ENCODE data around the gene DUSP9.

The DUSP9 gene

GRCh38 chrX:153647461-153648357, 706 bp downstream of the DUSP9 start:
- no peak for DNase-seq (ENCODE audit: low read depth in 2 of 3, low spot score in 2 of 3)

GRCh38 chrX:153648358-153649177, 1.6 kb downstream of the DUSP9 start:
- no peak for DNase-seq (ENCODE audit: low read depth in 2 of 3, low spot score in 2 of 3)

DNA sequence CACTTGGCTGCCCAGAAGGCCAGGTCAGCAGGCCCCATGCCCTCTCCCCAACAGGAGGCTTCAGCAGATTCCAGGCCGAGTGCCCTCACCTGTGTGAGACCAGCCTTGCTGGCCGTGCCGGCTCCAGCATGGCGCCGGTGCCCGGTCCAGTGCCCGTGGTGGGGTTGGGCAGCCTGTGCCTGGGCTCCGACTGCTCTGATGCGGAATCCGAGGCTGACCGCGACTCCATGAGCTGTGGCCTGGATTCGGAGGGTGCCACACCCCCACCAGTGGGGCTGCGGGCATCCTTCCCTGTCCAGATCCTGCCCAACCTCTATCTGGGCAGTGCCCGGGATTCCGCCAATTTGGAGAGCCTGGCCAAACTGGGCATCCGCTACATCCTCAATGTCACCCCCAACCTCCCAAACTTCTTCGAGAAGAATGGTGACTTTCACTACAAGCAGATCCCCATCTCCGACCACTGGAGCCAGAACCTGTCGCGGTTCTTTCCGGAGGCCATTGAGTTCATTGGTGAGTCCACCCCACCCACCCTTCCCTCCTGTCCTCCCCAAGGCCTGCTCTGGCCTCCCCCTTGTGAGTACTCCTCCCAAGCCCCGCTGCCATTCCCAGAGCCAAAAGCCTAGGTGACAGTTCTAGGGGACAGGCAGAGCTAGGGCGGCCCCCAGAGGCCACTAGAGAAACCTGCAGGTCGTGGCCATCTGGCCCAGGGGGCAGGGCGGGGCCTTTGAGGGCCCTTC, 2.3 kb downstream of the DUSP9 start:
- DNase-seq (ENCODE audit: low read depth in 2 of 3, low spot score in 2 of 3), result no peak

GRCh38 chrX:153649915-153650782, 3.1 kb downstream of the DUSP9 start:
- no peak for DNase-seq (ENCODE audit: low read depth in 2 of 3, low spot score in 2 of 3)

GRCh38 chrX:153650959-153651358, 4.0 kb downstream of the DUSP9 start:
- no peak for DNase-seq (ENCODE audit: low read depth in 2 of 3, low spot score in 2 of 3)

GRCh38 chrX:153651540-153652079, 4.6 kb downstream of the DUSP9 start:
- no peak for DNase-seq (ENCODE audit: low read depth in 2 of 3, low spot score in 2 of 3)

DNA sequence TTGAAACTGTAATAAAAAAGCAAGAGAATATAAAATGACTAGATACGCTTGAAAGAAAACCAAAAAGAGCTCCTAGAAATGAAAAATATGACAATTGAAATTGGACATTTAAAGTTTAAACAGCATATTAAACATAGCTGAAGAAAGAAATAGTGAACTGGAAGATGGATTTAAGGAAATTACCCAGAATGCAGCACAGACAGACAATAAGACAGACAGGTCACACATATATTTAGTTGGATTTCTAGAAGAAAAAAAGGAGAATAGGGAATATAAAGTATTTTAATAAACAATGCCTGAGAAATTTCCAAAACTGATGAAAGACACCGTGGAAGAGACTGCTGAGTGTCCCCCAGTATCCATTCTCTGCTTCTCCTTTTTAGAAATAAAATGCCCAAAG, 6.6 kb downstream of the DUSP9 start:
- no peak for DNase-seq (ENCODE audit: low read depth in 2 of 3, low spot score in 2 of 3)

DNA sequence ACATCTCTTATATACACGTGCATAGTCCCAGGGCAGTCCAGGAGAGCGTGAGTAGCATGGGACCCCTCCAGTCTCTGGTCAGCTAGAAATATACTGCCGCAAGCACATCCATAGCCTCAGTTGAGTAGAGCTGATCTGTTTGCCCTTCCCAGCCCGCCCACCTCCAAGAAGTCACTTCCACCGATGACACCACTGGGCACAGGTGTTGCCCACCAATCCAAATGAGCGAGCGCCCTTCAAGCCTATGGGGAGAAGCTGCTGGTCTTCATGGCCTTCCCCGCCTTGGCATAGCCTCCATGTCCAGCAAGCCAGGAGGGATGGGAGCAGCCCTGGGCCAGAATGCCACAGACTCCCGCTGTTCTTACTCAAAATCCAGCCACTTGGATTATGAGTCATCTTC, 10.2 kb downstream of the DUSP9 start:
- DNase-seq (ENCODE audit: low read depth in 2 of 3, low spot score in 2 of 3), result no peak

GRCh38 chrX:153659268-153659667, 12.3 kb downstream of the DUSP9 start:
- no peak for DNase-seq (ENCODE audit: low read depth in 2 of 3, low spot score in 2 of 3)

DNA sequence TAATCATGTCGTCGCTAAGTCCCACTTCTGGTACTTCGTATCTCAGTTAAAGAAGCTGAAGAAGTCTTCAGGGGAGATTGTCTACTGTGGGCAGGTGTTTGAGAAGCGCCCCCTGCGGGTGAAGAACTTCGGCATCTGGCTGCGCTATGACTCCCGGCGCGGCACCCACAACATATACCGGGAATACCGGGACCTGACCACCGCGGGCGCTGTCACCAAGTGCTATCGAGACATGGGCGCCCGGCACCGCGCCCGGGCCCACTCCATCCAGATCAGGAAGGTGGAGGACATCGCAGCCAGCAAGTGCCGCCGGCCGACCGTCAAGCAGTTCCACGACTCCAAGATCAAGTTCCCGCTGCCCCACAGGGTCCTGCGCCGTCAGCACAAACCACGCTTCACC, 15.3 kb downstream of the DUSP9 start:
- peak in 1 of 3 experiments; percentile 23 for DNase-seq (ENCODE audit: low read depth in 2 of 3, low spot score in 2 of 3)

DNA sequence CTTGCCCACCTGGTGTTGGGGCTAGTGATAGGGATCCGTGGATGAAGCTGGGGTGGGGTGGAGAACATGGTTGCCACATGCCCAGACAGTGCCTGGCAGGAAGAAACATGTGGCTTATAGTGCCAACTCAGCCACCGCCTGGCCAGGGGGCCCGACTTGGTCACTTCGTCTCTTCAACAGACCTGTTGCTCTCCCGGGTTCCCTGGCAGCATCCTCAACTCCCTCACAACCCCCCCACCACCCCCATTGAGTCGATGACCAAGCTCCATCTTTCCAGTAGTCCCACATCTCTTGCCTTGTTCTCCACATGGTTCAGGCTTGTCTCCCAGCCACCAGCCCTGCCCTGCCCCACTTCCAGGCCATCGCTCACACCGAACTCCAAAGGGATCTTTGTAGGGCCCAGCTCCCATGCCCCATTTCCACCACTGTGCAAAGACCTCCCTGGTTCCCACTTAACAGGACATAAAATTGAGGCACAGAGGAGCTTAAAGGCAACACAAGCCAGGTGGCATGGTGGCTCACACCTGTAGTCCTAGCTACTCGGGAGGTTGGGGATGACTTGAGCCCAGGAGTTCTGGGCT, 18.8 kb downstream of the DUSP9 start:
- DNase-seq (ENCODE audit: low read depth in 2 of 3, low spot score in 2 of 3), result no peak

DNA sequence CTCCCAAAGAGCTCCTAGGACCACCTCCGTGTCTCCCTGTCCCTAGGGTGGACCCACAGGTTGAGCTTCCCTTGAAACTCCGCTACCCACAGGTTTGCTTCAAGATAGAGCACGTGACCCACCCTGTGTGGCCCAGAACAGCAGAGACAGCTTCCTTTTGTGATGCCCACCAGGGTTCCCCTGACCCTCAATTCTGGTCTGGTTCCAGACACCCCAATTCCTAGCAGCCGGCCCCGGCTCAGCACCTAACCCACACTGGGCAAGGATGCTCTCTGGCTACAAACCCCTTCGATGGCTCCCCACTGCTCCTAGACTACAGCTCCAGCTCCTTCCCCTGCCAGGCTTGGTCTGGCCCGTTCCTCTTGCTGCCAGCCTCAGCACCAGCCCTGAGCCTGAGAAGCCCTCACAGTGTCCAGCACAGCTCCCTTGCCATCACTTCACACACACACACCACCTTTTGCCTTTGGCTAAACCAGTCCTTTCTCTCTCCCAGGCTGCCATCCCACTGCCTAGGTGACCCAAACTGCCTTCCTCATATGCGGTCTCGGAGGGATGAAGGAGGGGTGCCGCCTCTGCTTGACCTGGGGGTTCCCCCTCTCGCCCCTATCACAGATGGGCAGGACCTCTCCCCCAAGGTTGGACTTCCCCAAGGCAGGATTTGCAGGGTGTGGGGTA, 20.4 kb downstream of the DUSP9 start:
- DNase-seq (ENCODE audit: low read depth in 2 of 3, low spot score in 2 of 3), result no peak

DNA sequence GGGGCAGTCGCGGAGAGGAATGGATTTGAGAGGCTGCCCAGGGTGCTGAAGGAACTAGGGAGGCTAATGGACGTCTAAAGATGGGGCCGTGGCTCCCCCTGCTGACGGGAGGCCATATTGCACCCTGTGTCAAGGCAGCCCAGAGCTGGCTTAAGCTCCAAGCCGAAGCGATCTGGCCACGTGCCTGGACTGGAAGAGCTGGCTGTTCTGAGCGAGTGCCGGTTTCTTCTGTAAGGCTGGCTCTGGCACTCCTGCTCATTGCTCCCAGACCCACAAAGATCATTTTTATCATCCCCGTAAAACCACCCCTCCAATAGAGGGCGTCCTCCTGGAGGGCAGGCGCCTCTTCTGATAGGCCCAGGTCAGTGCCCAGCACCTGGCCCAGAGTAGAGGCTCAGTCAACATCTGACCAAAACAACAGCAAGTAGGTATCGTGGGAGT, 21.0 kb downstream of the DUSP9 start:
- DNase-seq (ENCODE audit: low read depth in 2 of 3, low spot score in 2 of 3), result peak; percentile 33 to 72 (median 68)

- no peak for DNase-seq (ENCODE audit: low read depth in 2 of 3, low spot score in 2 of 3)
Observed at GRCh38 chrX:153668423-153669173, 21.6 kb downstream of the DUSP9 start.

DNA sequence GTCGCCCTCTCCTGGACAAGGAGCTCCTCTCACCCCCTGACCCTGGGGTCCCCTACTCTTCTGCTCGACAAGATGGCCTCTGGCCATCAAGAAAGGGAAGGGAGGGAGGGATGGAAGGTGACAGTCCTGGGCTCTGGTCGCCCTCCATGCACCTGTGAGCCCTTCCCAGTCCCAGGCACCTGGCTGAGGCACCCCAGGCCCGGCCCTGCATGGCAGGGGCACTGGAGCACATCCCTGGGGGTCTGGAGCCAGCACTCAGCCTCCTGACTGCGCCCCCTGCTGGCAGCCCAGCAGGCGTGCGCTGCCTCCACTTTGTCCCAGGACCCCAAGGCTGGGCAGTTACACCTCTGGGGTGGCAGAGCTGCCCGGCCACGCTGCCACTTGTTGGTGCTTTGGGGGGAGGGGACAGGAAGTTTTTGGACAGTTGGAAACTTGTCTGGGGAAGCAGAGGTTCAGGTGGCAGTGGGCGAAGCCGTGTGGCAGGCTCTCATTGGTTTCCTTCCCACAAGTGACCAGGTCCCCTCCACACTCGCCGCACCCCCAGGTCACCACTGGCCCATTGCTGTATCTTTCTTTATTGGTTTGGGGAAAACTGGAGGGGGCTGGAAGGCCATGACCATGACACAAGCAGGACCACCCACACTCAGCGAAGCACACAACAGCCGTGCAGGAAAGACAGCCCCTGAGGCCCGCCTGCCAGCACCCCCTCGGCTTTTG, 22.3 kb downstream of the DUSP9 start:
- peak in 1 of 3 experiments; percentile 16 for DNase-seq (ENCODE audit: low read depth in 2 of 3, low spot score in 2 of 3)

DNA sequence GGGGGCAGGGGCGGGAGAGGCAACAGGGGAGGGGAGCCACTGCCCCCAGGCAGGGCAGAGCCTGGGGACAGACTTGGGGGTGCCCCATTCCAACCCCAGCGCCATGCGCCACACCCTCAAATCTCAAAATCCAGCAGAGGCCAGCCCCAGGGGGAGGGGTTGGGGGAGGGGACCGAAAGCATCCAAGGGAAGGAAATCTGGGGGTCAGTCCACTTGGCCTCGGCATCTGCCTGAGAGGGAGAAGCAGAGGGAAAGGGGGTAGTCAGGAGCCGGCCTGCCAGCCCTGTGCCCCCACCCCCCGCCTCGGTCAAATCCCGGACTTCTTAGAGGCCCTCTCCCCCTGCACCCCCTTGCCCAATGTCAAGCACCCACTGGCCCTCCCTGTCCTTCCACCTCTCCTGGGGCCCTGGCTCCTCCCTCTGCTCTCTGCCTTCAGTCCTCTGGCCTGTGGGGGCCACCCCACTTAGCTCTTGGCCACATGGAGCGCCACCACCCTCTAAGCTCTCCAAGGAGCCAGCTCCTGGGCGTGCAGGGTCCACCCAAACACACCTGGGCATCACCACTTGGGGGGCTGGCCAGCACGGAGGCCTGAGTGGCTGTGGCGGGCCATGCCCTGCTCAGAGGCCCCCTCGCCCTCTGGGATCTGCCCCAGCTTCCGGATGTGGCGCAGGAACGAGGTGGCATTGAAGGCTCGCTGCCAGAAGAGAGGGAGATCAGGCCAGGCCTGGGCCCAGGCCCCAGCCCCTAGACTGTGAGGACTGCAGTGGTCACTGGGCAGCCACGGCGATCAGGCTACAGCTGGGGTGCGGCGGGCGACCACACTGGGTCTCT, 23.1 kb downstream of the DUSP9 start:
- DNase-seq (ENCODE audit: low read depth in 2 of 3, low spot score in 2 of 3), result no peak

Data from activated CD8-positive, alpha-beta memory T cell treated with anti-CD3 and anti-CD28 coated beads for 48 hours (primary cell).